Measurements from ENCODE around the gene CCDC86. TPM values are rescaled to one million over a fixed set of nuclear protein-coding genes. Genes with fewer than 3 reads are reported as not detected.

Gene CCDC86
- polyA plus RNA-seq, 1 of the 3 experiments (the other 2 are of a cell fraction): 34.7 TPM

- H3K9me2 ChIP-seq: no peaks in the 10 kb centered on the region
- H3K9me3 ChIP-seq: no peaks in the 10 kb centered on the region
- no peak overlapping the region for H3K4me2 ChIP-seq
- DNase-seq: no peak
- CTCF ChIA-PET: interaction anchor here (1.1 to 2.4 kb wide), 4 partner anchors 20 to 48 kb away, joined by 3 to 11 read pairs (median 6); no protein-coding TSS in a partner anchor
- H3K79me2 ChIP-seq (ENCODE audit: insufficient read depth): peaks cover 2% of the 10 kb centered on the region; the same call in 1 of the 2 replicates
- H4K20me1 ChIP-seq (ENCODE audit: insufficient read depth): no peaks in the 10 kb centered on the region
- no peak overlapping the region for H2AFZ ChIP-seq (ENCODE audit: low read depth)
- POLR2A ChIA-PET: interaction anchor here (0.6 kb wide), 1 partner anchor 1291 kb away, joined by 3 read pairs; no protein-coding TSS in a partner anchor
- no peak overlapping the region for H3K4me3 ChIP-seq (ENCODE audit: low read depth in 2 of 2, low read length in 1 of 2)
- no peak for TF ChIP-seq USF2 (IDR thresholded peaks at IDR 0.05; ENCODE audit: borderline replicate concordance, low read depth, low read length)
- TF ChIP-seq ELF1 (IDR thresholded peaks at IDR 0.05): no peak
- no peak for TF ChIP-seq CHD2 (IDR thresholded peaks at IDR 0.05; ENCODE audit: low read length, partially characterized antibody)
- TF ChIP-seq ZBTB33 (IDR thresholded peaks at IDR 0.05; ENCODE audit: borderline replicate concordance, low read depth): no peak
- TF ChIP-seq SIN3A (IDR thresholded peaks at IDR 0.05; ENCODE audit: borderline replicate concordance, low read depth, low read length): no peak
- no peak for TF ChIP-seq RXRA (IDR thresholded peaks at IDR 0.05; ENCODE audit: borderline replicate concordance, low read depth)
- TF ChIP-seq MEF2A (IDR thresholded peaks at IDR 0.05; ENCODE audit: borderline replicate concordance, low read depth): no peak
- TF ChIP-seq GATA2 (CRISPR knock-in tag; IDR thresholded peaks at IDR 0.05): no peak
- TF ChIP-seq FOXM1 (IDR thresholded peaks at IDR 0.05; ENCODE audit: low read depth): no peak
- no peak for TF ChIP-seq RCOR1 (IDR thresholded peaks at IDR 0.05; ENCODE audit: low read length)
- TF ChIP-seq USF1 (IDR thresholded peaks at IDR 0.05; ENCODE audit: borderline replicate concordance, low read depth): no peak
- no peak for TF ChIP-seq REST (IDR thresholded peaks at IDR 0.05; ENCODE audit: low read depth, low read length)
- TF ChIP-seq GABPA (IDR thresholded peaks at IDR 0.05; ENCODE audit: low read depth): no peak
- TF ChIP-seq FOSL2 (IDR thresholded peaks at IDR 0.05; ENCODE audit: borderline replicate concordance, low read depth): no peak
- TF ChIP-seq NRF1 (IDR thresholded peaks at IDR 0.05; ENCODE audit: low read depth, low read length): no peak
- no peak for TF ChIP-seq CTCF (IDR thresholded peaks at IDR 0.05)
- no peak for TF ChIP-seq EZH2phosphoT487 (IDR thresholded peaks at IDR 0.05; ENCODE audit: borderline replicate concordance, low read depth)
- no peak for TF ChIP-seq PBX3 (IDR thresholded peaks at IDR 0.05)
- no peak for TF ChIP-seq TAF1 (IDR thresholded peaks at IDR 0.05; ENCODE audit: borderline replicate concordance, low read depth, low read length)
- WGBS (ENCODE audit: low lambda C conversion rate): 93% methylated on average over 17 of the region's 17 CpGs
- H3K27ac ChIP-seq (ENCODE audit: low read depth in 2 of 2, low read length in 1 of 2): no peak overlapping the region
- H3K9ac ChIP-seq: no peak overlapping the region
- peaks cover 0 to 37% of the 10 kb centered on the region in 2 experiments for H3K36me3 ChIP-seq (replicated peaks in 1 of 2; ENCODE audit: control insufficient read depth in 1 of 2, insufficient read depth in 2 of 2, low read length in 1 of 2)
- H3F3A ChIP-seq (replicated peaks; ENCODE audit: insufficient read depth): no peaks in the 10 kb centered on the region
- H3K4me1 ChIP-seq (ENCODE audit: control insufficient read depth in 1 of 2, insufficient read depth in 2 of 2, low read depth in 1 of 2, low read length in 1 of 2): no peaks in the 10 kb centered on the region
- H3K27me3 ChIP-seq (ENCODE audit: insufficient read depth): no peaks in the 10 kb centered on the region
Observed at GRCh38 chr11:60851327-60852104, 9.6 kb downstream of the CCDC86 start.

All from SK-N-SH (cell line).